ENCODE measurements around the gene PPA1. TPM values are rescaled to one million over a fixed set of nuclear protein-coding genes. Genes with fewer than 3 reads are reported as not detected.

Gene PPA1
- total RNA-seq, 1 donor: 219 TPM

DNA sequence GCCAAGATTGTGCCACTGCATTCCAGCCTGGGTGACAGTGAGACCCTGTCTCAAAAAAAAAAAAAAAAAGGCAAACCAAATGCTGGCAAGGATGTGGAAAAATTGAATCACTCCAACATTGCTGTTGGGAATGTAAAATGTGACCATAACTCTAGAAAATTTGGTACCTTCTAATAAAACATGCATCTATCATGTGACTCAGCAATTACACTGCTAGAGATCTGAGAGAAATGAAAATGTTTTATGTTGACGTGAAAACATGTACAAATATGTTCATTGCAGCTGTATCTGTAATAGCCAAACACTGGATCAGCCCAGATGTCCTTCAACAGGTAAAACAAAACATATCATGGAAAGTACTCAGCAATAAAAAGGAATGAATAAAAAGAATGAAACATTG is 32.1 kb downstream of the PPA1 start:
- Histone ChIP-seq H2AFZ (ENCODE audit: low read length) (no peak overlapping the region), H3K79me2 (ENCODE audit: insufficient read depth, low read length) (no peaks in the 10 kb centered on the region), H3K27ac (ENCODE audit: low read depth, low read length) (no peak overlapping the region), H3K27me3 (ENCODE audit: insufficient read depth, low read length) (no peaks in the 10 kb centered on the region), H3K9me3 (ENCODE audit: low read depth, low read length) (no peaks in the 10 kb centered on the region), H3K4me3 (ENCODE audit: insufficient read depth, low read length) (no peak overlapping the region), H4K20me1 (ENCODE audit: insufficient read depth, low read length) (no peaks in the 10 kb centered on the region), H3K4me2 (ENCODE audit: insufficient read depth, low read length) (no peak overlapping the region), H3K4me1 (ENCODE audit: insufficient read depth, low read length) (peaks cover 4% of the 10 kb centered on the region), H3K36me3 (ENCODE audit: insufficient read depth, low read length) (peaks cover 58% of the 10 kb centered on the region)
- TF ChIP-seq, protein P1, sequence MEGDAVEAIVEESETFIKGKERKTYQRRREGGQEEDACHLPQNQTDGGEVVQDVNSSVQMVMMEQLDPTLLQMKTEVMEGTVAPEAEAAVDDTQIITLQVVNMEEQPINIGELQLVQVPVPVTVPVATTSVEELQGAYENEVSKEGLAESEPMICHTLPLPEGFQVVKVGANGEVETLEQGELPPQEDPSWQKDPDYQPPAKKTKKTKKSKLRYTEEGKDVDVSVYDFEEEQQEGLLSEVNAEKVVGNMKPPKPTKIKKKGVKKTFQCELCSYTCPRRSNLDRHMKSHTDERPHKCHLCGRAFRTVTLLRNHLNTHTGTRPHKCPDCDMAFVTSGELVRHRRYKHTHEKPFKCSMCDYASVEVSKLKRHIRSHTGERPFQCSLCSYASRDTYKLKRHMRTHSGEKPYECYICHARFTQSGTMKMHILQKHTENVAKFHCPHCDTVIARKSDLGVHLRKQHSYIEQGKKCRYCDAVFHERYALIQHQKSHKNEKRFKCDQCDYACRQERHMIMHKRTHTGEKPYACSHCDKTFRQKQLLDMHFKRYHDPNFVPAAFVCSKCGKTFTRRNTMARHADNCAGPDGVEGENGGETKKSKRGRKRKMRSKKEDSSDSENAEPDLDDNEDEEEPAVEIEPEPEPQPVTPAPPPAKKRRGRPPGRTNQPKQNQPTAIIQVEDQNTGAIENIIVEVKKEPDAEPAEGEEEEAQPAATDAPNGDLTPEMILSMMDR (IDR thresholded peaks at IDR 0.05; ENCODE audit: extremely low read depth, low read depth, low read length): no peak
- DNase-seq (ENCODE audit: insufficient read length, low spot score, missing footprints): no peak

DNA sequence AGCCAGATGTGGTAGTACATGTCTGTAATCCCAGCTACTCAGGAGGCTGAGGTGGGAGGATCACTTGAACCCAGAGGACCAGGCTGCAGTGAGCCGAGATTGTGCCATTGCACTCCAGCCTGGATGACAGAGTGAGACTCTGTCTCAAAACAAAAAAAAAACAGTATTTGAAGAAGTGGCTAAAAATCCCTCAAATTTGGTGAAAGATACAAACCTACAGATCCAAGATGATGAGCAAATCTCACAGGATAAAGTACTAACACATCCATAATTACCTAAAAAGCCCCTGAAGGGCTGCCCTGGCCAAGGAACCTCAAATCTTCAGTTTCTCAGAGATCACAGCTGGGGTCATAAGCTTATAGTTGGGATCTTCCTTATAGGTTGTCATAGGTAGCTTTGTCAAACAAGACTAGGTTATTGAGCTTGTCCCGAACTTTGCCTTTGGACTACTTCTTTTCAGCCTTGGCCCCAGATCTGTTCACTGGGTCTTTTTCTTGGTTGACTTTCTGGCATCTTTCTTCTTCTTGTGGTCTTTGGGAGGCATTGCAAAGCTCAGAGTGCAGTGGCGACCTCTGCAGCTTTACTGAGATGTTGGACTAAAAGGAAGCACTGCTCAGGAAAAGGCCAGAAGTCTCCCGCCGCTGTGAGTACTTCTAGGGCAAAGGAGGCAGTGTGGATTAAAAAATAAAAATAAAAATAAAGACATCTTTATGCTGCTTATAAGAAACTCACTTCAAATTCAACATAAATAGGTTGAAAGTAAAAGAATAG is 34.3 kb downstream of the PPA1 start:
- Histone ChIP-seq H3K9me3 (ENCODE audit: low read depth, low read length) (no peaks in the 10 kb centered on the region), H2AFZ (ENCODE audit: low read length) (no peak overlapping the region), H3K36me3 (ENCODE audit: insufficient read depth, low read length) (peaks cover 43% of the 10 kb centered on the region), H4K20me1 (ENCODE audit: insufficient read depth, low read length) (no peaks in the 10 kb centered on the region), H3K4me2 (ENCODE audit: insufficient read depth, low read length) (no peak overlapping the region), H3K4me3 (ENCODE audit: insufficient read depth, low read length) (no peak overlapping the region), H3K27ac (ENCODE audit: low read depth, low read length) (no peak overlapping the region), H3K4me1 (ENCODE audit: insufficient read depth, low read length) (peaks cover 17% of the 10 kb centered on the region), H3K79me2 (ENCODE audit: insufficient read depth, low read length) (no peaks in the 10 kb centered on the region), H3K27me3 (ENCODE audit: insufficient read depth, low read length) (no peaks in the 10 kb centered on the region)
- DNase-seq (ENCODE audit: insufficient read length, low spot score, missing footprints): no peak
- TF ChIP-seq, protein P1 (IDR thresholded peaks at IDR 0.05; ENCODE audit: extremely low read depth, low read depth, low read length): peak; percentile 26

DNA sequence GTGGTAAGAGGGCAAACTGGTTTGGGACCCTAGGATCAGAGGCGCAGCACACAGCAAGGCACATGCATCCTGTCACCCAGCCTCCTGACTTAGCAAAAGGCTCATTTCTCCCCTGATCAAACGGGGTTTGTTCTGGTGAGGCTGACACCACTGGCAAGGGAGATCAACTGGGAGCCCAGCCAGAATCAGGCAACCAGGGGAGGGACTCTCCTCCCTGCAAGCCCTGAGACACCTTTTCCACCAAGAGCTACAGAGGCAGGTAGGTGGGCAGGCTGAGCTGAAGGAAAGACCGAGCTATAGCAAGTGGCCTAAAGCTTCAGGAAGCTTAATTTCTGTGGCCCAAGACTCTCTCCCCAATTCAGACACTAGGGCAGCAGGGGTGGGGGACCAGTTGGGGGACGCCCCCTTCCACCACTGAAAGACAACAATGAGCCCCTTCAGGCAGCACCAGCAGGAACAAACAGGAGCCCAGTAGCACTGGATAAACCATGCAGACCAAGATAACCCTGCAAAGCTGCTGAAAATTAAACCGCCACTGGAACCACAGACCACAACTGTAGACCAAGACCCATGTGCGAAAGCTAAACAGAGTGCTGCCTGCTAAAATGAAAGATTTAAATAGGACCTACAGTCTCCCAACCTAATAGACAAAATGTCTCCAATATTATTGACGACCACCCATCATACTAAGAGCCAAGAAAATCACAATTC is 35.8 kb downstream of the PPA1 start:
- TF ChIP-seq, protein P1 (IDR thresholded peaks at IDR 0.05; ENCODE audit: extremely low read depth, low read depth, low read length): no peak
- Histone ChIP-seq H3K4me1 (ENCODE audit: insufficient read depth, low read length) (peaks cover 32% of the 10 kb centered on the region), H4K20me1 (ENCODE audit: insufficient read depth, low read length) (no peaks in the 10 kb centered on the region), H3K4me2 (ENCODE audit: insufficient read depth, low read length) (no peak overlapping the region), H2AFZ (ENCODE audit: low read length) (no peak overlapping the region), H3K79me2 (ENCODE audit: insufficient read depth, low read length) (no peaks in the 10 kb centered on the region), H3K4me3 (ENCODE audit: insufficient read depth, low read length) (no peak overlapping the region), H3K27ac (ENCODE audit: low read depth, low read length) (peak overlapping the region; percentile 5), H3K9me3 (ENCODE audit: low read depth, low read length) (no peaks in the 10 kb centered on the region), H3K27me3 (ENCODE audit: insufficient read depth, low read length) (no peaks in the 10 kb centered on the region), H3K36me3 (ENCODE audit: insufficient read depth, low read length) (peaks cover 32% of the 10 kb centered on the region)
- no peak for DNase-seq (ENCODE audit: insufficient read length, low spot score, missing footprints)

DNA sequence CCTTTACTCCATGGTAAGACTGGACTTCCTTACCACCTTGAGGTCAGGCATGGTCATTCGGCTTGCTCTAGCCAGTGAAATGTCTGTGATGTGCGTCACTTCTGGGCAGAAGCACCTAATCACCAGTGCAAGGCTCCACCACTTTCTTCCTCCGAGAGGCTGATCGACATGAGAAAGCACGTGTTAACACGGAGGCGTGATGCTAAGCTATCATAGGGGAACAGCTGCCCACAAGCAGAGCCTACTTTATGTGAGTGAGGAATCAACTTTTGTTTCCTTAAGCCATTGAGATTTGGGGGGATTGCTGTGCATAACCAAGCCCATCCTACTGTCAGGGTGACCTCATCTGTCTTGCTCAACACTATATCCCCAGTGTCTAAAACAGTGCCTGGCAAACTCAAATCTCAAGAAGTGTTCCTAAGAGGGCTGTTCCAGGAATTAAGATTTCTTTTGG is 39.8 kb downstream of the PPA1 start:
- Histone ChIP-seq H3K27me3 (ENCODE audit: insufficient read depth, low read length) (no peaks in the 10 kb centered on the region), H3K9me3 (ENCODE audit: low read depth, low read length) (no peaks in the 10 kb centered on the region), H2AFZ (ENCODE audit: low read length) (no peak overlapping the region), H3K79me2 (ENCODE audit: insufficient read depth, low read length) (no peaks in the 10 kb centered on the region), H3K4me3 (ENCODE audit: insufficient read depth, low read length) (no peak overlapping the region), H3K36me3 (ENCODE audit: insufficient read depth, low read length) (peaks cover 2% of the 10 kb centered on the region), H4K20me1 (ENCODE audit: insufficient read depth, low read length) (no peaks in the 10 kb centered on the region), H3K4me2 (ENCODE audit: insufficient read depth, low read length) (peak overlapping the region; percentile 30), H3K4me1 (ENCODE audit: insufficient read depth, low read length) (peaks cover 60% of the 10 kb centered on the region), H3K27ac (ENCODE audit: low read depth, low read length) (peak overlapping the region; percentile 95)
- TF ChIP-seq, protein P1 (IDR thresholded peaks at IDR 0.05; ENCODE audit: extremely low read depth, low read depth, low read length): no peak
- DNase-seq (ENCODE audit: insufficient read length, low spot score, missing footprints): no peak
